GM12892 (cell line): ENCODE results near the gene WWOX.

Source experiments
- DNase-seq: peaks from one replicate; pipeline ENCODE4 v3.0.0; 2011; ENCODE audit not compliant: insufficient read length
- FAIRE-seq: peaks from 2 replicates; lab custom pipeline; 2011; peaks lifted over from hg19 to GRCh38; lab: Jason Lieb, UNC
- POLR2A ChIP-seq: IDR thresholded peaks from 2 replicates; pipeline ENCODE4 v1.6.1; 2011; ENCODE audit warnings: low read depth, low read length, control low read depth
- POLR2AphosphoS5 ChIP-seq: IDR thresholded peaks from 2 replicates; pipeline ENCODE4 v1.6.1; 2011; ENCODE audit warnings: low read depth, low read length, control low read depth
- TAF1 ChIP-seq: IDR thresholded peaks from 2 replicates; pipeline ENCODE4 v1.6.1; 2011; ENCODE audit warnings: low read depth, mild to moderate bottlenecking, control low read depth, low read length, borderline replicate concordance

WWOX gene

GRCh38 chr16:78462288-78463208 is 363.1 kb downstream of the WWOX start:
- FAIRE-seq (no peak), DNase-seq (no peak)
- TF ChIP-seq TAF1 (no peak), POLR2A (no peak), POLR2AphosphoS5 (no peak)

- TF ChIP-seq POLR2AphosphoS5 = no peak
- TF ChIP-seq POLR2A = no peak
- no peak for TF ChIP-seq TAF1
- FAIRE-seq = no peak
- no peak for DNase-seq
These were observed 364.1 kb downstream of the WWOX start for GRCh38 chr16:78463591-78463990.

DNA sequence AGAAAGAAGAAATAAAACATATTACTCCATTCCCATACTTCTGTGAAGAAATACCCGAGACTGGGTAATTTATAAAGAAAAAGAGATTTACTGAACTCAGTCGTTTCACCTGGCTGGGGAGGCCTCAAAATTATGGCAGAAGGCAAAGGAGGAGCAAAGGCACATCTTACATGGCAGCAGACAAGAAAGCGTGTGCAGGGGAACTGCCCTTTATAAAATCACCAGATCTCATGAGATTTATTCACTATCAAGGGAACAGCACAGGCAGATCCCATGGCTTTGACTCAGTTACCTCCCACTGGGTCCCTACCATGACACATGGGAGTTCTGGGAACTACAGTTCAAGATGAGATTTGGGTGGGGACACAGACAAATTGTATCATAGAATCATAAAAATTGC is 365.4 kb downstream of the WWOX start:
- no peak for TF ChIP-seq TAF1
- TF ChIP-seq POLR2A = no peak
- no peak for TF ChIP-seq POLR2AphosphoS5
- FAIRE-seq (no peak), DNase-seq (no peak)

- DNase-seq (no peak), FAIRE-seq (no peak)
- no peak for TF ChIP-seq POLR2A
- TF ChIP-seq TAF1 = no peak
- no peak for TF ChIP-seq POLR2AphosphoS5
These were observed 366.3 kb downstream of the WWOX start for GRCh38 chr16:78465730-78466129.

GRCh38 chr16:78469787-78470186 is 370.3 kb downstream of the WWOX start:
- no peak for FAIRE-seq
- DNase-seq = no peak
- TF ChIP-seq TAF1 (no peak), POLR2A (no peak), POLR2AphosphoS5 (no peak)

DNA sequence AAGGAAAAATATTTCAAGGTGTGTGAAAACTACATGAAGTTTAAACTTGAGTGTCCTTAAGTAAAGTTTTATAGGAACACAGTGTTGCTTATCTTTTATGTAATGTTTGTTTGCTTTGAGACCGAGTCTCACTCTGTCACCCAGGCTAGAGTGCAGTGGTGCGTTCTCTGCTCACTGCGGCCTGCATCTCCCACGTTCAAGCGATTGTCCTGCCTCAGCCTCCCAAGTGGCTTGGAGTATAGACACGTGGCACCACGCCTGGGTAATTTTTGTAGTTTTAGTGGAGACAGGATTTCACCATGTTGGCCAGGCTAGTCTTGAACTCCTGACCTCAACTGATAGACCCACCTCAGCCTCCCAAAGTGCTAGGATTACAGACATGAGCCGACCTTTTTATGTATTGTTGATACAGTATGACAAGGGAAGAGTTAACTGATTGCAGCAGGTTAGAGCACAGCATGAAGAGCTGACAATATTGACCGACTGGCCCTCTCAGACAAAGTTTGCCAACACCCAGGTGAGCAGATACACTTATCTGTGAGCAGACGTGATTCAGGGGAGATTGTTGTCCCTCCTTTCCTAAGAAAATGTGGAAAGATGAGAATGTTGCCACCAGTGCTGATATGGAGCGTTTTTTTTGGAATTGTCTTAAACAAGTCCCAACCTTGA is 373.7 kb downstream of the WWOX start:
- TF ChIP-seq POLR2A (no peak), TAF1 (no peak), POLR2AphosphoS5 (no peak)
- DNase-seq = no peak
- no peak for FAIRE-seq

- DNase-seq = no peak
- TF ChIP-seq POLR2A (no peak), POLR2AphosphoS5 (no peak)
- FAIRE-seq = no peak
These were observed 375.3 kb downstream of the WWOX start for GRCh38 chr16:78474762-78475161.

GRCh38 chr16:78476615-78477014 is 377.2 kb downstream of the WWOX start:
- DNase-seq (no peak), FAIRE-seq (no peak)
- no peak for TF ChIP-seq POLR2A
- TF ChIP-seq TAF1 = no peak
- no peak for TF ChIP-seq POLR2AphosphoS5

GRCh38 chr16:78478267-78478861 is 378.9 kb downstream of the WWOX start:
- FAIRE-seq (no peak), DNase-seq (no peak)
- TF ChIP-seq POLR2A (no peak), TAF1 (no peak), POLR2AphosphoS5 (no peak)

DNA sequence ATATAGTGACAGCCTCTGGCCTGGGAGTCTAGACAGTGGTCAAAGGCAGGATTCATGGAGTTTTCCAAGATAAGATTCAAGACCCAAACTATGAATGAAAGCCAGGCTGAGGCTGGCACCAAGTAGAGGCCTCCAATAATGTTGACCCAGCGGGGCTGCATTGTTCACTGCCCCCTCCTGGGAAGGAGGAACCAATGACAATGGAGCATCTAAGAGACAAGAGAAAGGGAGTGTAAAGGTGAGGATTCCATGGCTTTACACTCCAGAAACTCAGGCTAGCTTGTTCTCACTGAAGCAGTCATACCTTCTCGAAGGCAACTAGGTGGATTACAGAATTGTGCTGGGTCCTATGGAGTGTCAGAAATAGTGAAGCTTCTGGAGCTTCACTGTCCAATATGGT is 380.3 kb downstream of the WWOX start:
- DNase-seq = no peak
- TF ChIP-seq POLR2AphosphoS5 = no peak
- no peak for TF ChIP-seq TAF1
- no peak for TF ChIP-seq POLR2A
- no peak for FAIRE-seq

GRCh38 chr16:78480588-78480987 is 381.1 kb downstream of the WWOX start:
- DNase-seq = no peak
- no peak for TF ChIP-seq POLR2AphosphoS5
- no peak for TF ChIP-seq POLR2A
- no peak for TF ChIP-seq TAF1
- FAIRE-seq = no peak

- TF ChIP-seq POLR2A (no peak), POLR2AphosphoS5 (no peak), TAF1 (no peak)
- no peak for DNase-seq
- FAIRE-seq = no peak
These were observed 383.9 kb downstream of the WWOX start for GRCh38 chr16:78483124-78483992.
